Glutamatergic neuron (in vitro differentiated cells): ENCODE data around the gene FBXO9. TPM values are rescaled to one million over a fixed set of nuclear protein-coding genes. Genes with fewer than 3 reads are reported as not detected.

ENCODE experiments used
- DNase-seq: peaks from one replicate; pipeline ENCODE4 v3.0.0; 2022
- H3K27ac Mint-ChIP-seq: one replicate; pipeline ENCODE4 v1.8.0; 2020; ENCODE audit warnings: mild to moderate bottlenecking, mixed read lengths, inconsistent platforms; ENCODE audit not compliant: unreplicated experiment
- H3K27me3 Mint-ChIP-seq: one replicate; pipeline ENCODE4 v1.8.0; 2020; ENCODE audit warnings: mild to moderate bottlenecking, moderate library complexity, mixed read lengths, inconsistent platforms; ENCODE audit not compliant: unreplicated experiment
- H3K36me3 Mint-ChIP-seq: one replicate; pipeline ENCODE4 v1.8.0; 2020; ENCODE audit warnings: mild to moderate bottlenecking, mixed read lengths, inconsistent platforms; ENCODE audit not compliant: unreplicated experiment
- H3K4me1 Mint-ChIP-seq: one replicate; pipeline ENCODE4 v1.8.0; 2020; ENCODE audit warnings: mild to moderate bottlenecking, low read depth, mixed read lengths, inconsistent platforms; ENCODE audit not compliant: unreplicated experiment
- H3K4me3 Mint-ChIP-seq: one replicate; pipeline ENCODE4 v1.8.0; 2020; ENCODE audit warnings: mild to moderate bottlenecking, mixed read lengths, inconsistent platforms; ENCODE audit not compliant: unreplicated experiment
- H3K9me3 Mint-ChIP-seq: one replicate; pipeline ENCODE4 v1.8.0; 2020; ENCODE audit warnings: mild to moderate bottlenecking, moderate library complexity, mixed read lengths, inconsistent platforms; ENCODE audit not compliant: unreplicated experiment
- total RNA-seq: library from RNA; stranded (reverse); fragmentation: NEBNext Ultra II Directional; extraction: Animal tissue kit (Norgen Biotek cat#: 25700); gene quantifications from one replicate; pipeline ENCODE4 v1.2.1, GENCODE V29; 2021; ENCODE audit not compliant: unreplicated experiment
- TF ChIP-seq, protein P1 (sequence below): fragments of 200-600 bp; sonication (generic); IDR thresholded peaks from one replicate; pipeline ENCODE4 v1.5.0; 2021; ENCODE audit not compliant: partially characterized antibody, unreplicated experiment

FBXO9 gene
- total RNA-seq, 1 donor from 2014 or later, result 49.1 TPM

DNA sequence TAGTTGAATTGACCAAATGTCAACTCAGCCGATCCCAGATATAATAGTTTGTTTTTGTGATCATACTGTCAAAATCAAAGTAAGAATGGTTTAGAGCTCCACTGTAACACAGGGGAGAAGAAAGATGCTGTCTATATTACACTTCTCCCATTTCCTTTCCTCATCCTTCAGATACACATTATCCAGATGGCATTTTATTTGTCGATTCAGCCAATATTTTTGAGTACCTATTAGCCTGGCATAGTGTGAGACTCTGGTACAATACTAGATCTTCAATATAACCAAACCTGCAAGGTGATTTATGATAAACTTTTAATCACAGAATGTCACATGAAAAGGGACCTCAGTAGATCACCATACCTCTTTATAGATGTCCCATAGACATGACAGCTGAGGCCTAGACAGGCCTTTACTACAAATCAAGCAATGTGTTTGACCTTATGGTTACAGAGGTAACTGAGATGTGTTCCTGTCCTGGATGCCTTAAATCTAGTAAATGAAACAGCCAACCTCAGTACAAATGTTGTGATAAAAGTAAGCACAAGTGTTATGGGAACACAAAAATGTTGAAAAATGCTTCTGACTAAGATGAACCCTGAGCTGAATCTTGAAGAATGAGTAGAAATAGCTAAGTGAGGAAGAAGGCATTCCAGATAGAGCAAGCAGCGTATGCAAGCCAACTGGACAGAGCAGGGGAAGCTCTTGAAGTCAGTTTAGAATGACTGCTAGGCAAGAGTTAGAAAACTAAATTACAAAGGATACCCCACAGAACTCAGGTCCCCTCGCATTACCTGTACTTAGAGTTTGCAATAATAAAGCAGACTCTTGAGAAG is 1.9 kb downstream of the FBXO9 start:
- DNase-seq, result no peak
- no peaks in the 10 kb centered on the region for H3K9me3 Mint-ChIP-seq
- H3K27me3 Mint-ChIP-seq, result no peaks in the 10 kb centered on the region
- H3K36me3 Mint-ChIP-seq, result no peaks in the 10 kb centered on the region
- no peak overlapping the region for H3K27ac Mint-ChIP-seq
- TF ChIP-seq, protein P1, sequence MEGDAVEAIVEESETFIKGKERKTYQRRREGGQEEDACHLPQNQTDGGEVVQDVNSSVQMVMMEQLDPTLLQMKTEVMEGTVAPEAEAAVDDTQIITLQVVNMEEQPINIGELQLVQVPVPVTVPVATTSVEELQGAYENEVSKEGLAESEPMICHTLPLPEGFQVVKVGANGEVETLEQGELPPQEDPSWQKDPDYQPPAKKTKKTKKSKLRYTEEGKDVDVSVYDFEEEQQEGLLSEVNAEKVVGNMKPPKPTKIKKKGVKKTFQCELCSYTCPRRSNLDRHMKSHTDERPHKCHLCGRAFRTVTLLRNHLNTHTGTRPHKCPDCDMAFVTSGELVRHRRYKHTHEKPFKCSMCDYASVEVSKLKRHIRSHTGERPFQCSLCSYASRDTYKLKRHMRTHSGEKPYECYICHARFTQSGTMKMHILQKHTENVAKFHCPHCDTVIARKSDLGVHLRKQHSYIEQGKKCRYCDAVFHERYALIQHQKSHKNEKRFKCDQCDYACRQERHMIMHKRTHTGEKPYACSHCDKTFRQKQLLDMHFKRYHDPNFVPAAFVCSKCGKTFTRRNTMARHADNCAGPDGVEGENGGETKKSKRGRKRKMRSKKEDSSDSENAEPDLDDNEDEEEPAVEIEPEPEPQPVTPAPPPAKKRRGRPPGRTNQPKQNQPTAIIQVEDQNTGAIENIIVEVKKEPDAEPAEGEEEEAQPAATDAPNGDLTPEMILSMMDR, result no peak
- H3K4me1 Mint-ChIP-seq, result peaks cover 9% of the 10 kb centered on the region
- peak overlapping the region; percentile 91 for H3K4me3 Mint-ChIP-seq

- Mint-ChIP-seq H3K36me3 (no peaks in the 10 kb centered on the region), H3K9me3 (no peaks in the 10 kb centered on the region), H3K4me1 (peaks cover 10% of the 10 kb centered on the region), H3K27ac (no peak overlapping the region), H3K27me3 (no peaks in the 10 kb centered on the region), H3K4me3 (no peak overlapping the region)
- TF ChIP-seq, protein P1, result no peak
- no peak for DNase-seq
These were observed 2.7 kb downstream of the FBXO9 start for GRCh38 chr6:53067849-53068361.

GRCh38 chr6:53069427-53069826 is 4.2 kb downstream of the FBXO9 start:
- Mint-ChIP-seq H3K4me1 (peaks cover 10% of the 10 kb centered on the region), H3K27me3 (no peaks in the 10 kb centered on the region), H3K4me3 (no peak overlapping the region), H3K27ac (no peak overlapping the region), H3K36me3 (no peaks in the 10 kb centered on the region), H3K9me3 (no peaks in the 10 kb centered on the region)
- no peak for DNase-seq
- TF ChIP-seq, protein P1, result no peak

GRCh38 chr6:53070806-53071205 is 5.6 kb downstream of the FBXO9 start:
- no peak overlapping the region for H3K27ac Mint-ChIP-seq
- TF ChIP-seq, protein P1, result no peak
- no peaks in the 10 kb centered on the region for H3K27me3 Mint-ChIP-seq
- no peak overlapping the region for H3K4me3 Mint-ChIP-seq
- H3K36me3 Mint-ChIP-seq, result no peaks in the 10 kb centered on the region
- H3K4me1 Mint-ChIP-seq, result peaks cover 10% of the 10 kb centered on the region
- H3K9me3 Mint-ChIP-seq, result no peaks in the 10 kb centered on the region
- no peak for DNase-seq

DNA sequence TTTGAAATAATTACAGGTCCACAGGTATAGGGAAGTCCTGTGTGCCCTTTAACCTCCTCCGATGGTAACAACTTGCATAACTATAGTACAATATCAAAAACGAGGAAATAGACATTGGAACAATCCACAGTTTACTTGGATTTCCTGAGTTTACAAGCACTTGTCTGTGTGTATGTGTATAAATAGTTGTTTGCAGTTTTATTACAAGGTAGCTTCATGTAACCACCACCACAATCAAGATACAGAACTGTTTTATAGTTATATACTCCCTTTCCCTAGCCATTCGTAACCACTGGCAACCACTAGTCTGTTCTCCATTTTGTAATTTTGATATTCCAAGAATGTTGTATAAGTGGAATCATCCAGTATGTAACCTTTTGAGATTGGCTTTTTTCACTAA is 9.1 kb downstream of the FBXO9 start:
- Mint-ChIP-seq H3K36me3 (no peaks in the 10 kb centered on the region), H3K4me3 (no peak overlapping the region), H3K9me3 (no peaks in the 10 kb centered on the region), H3K27ac (no peak overlapping the region), H3K4me1 (peaks cover 6% of the 10 kb centered on the region), H3K27me3 (no peaks in the 10 kb centered on the region)
- TF ChIP-seq, protein P1, result no peak
- DNase-seq, result no peak
